Epidermal melanocyte (primary cell): ENCODE measurements around the gene ACMSD.
A peak's percentile ranks its signal among the peaks of the same experiment; 100 is the strongest.
"Not testable (repeated sequence)": the region's sequence is repeated elsewhere in the genome, so short reads cannot be mapped to it uniquely, and the experiment has no call there.

Experiments used
- DNase-seq: peaks from one replicate; pipeline ENCODE4 v3.0.0; 2011; ENCODE audit warnings: low spot score; ENCODE audit not compliant: insufficient read length

The ACMSD gene

GRCh38 chr2:134905168-134905567 lies 66.8 kb downstream of the ACMSD start:
- DNase-seq = no peak

- no peak for DNase-seq
Measured at GRCh38 chr2:134906726-134907125, 68.3 kb downstream of the ACMSD start.

GRCh38 chr2:134907441-134908116 lies 69.2 kb downstream of the ACMSD start:
- DNase-seq = not testable (repeated sequence)

- no peak for DNase-seq
Measured at GRCh38 chr2:134910763-134911399, 72.5 kb downstream of the ACMSD start.

DNA sequence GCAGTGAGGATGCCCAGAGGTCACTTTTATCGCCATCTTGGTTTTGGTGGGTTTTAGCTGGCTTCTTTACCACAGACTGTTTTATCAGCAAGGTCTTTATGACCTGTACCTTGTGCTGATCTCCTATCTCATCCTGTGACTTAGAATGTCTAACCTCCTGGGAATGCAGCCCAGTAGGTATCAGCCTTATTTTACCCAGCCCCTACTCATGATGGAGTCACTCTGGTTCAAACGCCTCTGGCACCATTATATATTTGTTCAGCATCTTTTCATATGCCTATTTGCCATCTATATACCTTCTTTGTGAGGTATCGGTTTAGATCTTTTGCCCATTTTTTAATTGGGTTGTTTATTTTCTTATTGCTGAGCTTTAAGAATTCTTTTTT lies 73.0 kb downstream of the ACMSD start:
- DNase-seq = no peak

GRCh38 chr2:134912361-134912760 lies 73.9 kb downstream of the ACMSD start:
- DNase-seq = no peak

DNA sequence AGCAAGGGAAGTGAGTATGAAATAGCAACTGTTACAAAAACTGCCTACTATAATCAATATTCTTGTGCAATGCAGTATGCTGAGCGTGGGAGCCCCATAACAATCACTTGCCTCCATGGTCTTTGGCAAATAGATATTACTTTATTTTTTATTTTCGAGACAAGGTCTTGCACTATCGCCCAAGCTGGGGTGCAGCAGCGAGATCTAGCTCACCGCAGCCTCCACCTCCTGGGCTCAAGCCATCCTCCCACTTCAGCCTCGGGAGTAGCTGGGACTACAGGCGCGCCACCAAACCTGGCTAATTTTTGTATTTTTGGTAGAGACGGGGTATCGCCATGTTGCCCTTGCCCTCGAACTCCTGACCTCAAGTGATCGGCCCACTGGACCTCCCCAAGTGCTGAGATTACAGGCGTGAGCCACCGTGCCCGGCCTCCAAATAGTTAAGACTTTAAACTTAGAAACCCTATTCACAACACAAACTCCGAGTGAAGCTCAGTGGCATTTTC lies 79.0 kb downstream of the ACMSD start:
- DNase-seq = no peak

- DNase-seq = no peak
Measured at GRCh38 chr2:134917888-134918525, 79.6 kb downstream of the ACMSD start.

DNA sequence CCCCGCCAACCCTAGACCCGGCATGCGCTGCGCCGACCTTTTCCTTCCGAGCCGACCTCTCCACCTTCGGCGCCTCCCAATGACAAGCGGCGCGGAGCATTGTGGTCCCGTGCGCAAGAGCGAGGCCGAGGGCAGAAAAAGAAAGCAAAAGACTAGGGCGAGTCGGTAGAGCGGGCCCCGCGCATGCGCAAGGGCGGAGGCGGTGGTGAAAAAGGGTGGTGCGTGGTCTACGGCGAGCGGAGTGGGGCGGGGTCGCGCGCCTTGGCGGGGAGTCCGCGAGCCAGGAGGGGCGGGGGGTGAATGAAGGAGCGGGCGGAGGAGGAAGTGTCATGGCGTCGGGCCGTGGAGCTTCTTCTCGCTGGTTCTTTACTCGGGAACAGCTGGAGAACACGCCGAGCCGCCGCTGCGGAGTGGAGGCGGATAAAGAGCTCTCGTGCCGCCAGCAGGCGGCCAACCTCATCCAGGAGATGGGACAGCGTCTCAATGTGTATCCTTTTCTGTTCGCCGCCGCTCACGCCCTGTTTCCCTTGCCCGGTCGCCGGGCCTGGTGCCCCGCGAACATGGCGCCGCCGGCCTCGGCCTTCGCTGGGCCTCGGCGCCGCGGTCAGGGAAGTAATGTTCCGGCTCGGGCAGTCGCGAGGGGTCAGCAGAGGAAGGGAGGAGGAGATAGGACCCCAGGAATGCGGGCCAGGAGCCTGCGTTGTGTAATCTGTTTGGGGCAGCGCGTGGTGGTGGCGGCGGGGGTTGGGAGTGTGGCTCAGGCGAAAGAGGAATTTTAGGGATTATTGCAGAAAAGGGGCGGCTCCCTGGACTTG lies 80.3 kb downstream of the ACMSD start, which contains the start of gene CCNT2:
TSS of gene CCNT2 (plus strand) at position 297 of the 815 bp plus-strand sequence. CDS start at position 330, 33 bp downstream.
- peak; percentile 90 for DNase-seq

GRCh38 chr2:134919341-134920210 lies 81.2 kb downstream of the ACMSD start:
- DNase-seq = no peak

- no peak for DNase-seq
Measured at GRCh38 chr2:134924912-134925311, 86.5 kb downstream of the ACMSD start.

DNA sequence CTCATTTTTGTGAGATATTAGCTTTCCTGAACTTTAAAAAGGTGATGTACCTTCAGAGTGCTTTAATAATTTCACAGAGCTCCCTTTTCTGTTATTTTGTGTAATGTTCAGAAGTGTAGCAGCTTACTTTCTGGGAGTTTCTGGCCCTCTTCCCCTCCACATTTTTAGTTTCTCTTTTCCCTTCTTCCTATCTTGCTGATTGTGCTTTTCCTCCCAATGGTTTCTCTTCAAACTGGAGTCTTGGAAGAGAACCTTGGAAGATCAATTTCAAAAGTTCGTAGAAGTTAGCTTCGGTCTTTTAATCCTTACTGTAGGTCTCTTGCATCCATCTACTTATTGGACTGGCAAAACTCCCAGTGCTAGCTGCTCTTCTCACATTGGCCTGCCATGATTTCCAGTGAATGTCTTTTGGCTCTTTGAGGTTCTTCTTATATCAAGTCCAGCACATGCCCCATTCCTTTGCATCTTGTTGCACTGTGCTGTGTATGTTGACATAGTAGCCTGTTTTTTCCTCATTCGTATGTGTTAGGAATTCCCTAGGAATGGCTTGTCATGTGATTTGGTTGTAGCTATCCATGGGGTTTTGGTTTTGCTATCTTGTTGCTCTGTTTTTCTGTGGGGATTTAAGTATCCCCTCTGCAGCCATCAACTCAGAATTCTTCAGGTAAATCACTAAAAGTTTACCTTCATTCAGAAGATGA lies 88.0 kb downstream of the ACMSD start:
- no peak for DNase-seq

- DNase-seq = no peak
Measured at GRCh38 chr2:134927195-134927594, 88.8 kb downstream of the ACMSD start.

- no peak for DNase-seq
Measured at GRCh38 chr2:134932864-134933526, 94.6 kb downstream of the ACMSD start.

- no peak for DNase-seq
Measured at GRCh38 chr2:134933732-134934131, 95.3 kb downstream of the ACMSD start.

DNA sequence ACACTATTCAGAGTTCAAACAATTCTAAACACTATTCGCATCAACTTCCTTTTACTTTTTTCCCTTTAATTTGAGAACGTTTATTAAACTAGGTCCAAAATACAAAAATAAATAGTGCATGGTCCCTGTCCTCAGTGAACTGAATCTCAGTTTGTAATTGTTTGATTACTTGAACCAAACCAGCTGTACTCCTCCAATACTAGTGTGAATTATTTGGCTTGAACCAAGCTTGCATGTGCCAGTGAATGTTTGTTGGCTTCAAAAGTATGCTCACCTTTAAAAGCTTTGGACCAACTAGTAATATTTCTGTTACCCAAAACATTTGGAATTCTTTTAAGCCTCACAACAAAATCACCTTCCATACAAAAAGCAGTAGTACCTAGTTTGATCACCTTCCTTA lies 95.7 kb downstream of the ACMSD start:
- no peak for DNase-seq

- no peak for DNase-seq
Measured at GRCh38 chr2:134934641-134935040, 96.2 kb downstream of the ACMSD start.

GRCh38 chr2:134936691-134937090 lies 98.3 kb downstream of the ACMSD start:
- no peak for DNase-seq

GRCh38 chr2:134943540-134943939 lies 105.1 kb downstream of the ACMSD start:
- DNase-seq = no peak
